ENCODE results near the gene MSLN.

Gene MSLN

DNA sequence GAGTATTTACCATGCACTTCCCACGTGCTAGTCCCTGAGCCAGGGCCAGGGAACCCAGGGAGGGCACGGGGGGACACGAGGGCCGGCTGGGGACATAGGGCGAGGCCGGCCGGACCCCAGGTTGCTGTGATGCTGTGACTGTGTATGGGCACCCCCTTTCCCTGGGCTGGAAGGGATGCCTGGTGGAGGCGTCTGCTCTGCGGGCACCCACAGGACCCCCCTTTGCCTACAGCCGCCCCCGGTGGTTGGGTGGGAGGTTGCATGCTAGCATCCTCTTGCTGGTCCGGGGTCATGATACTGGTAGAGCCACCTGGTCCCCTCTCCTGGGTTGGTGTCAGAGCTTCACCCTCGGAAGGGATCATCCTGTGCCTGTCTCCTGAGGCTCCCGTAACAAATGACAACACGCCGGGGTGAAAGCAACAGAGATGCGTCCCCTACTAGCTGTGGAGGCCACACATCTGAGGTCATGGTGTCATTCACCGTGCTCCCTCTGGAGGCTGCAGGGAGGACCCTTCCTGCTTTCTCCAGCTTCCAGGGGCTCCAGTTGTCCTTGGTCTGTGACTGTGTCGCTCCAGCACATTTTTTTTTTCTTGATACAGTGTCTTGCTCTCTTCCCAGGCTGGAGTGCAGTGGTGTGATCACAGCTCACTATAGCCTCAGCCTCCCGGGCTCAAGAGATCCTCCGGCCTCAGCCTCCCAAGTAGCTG, 16.6 kb upstream of the MSLN start:
- H3K27ac ChIP-seq: no peak overlapping the region
- peaks cover 4 to 16% (median 16%) of the 10 kb centered on the region in 4 donors for H3K4me1 ChIP-seq
- peaks cover 0 to 5% (median 0%) of the 10 kb centered on the region in 3 donors for H3K36me3 ChIP-seq
- H3K4me3 ChIP-seq: no peak overlapping the region
- no peak for DNase-seq
- peaks cover 0 to 22% of the 10 kb centered on the region in 2 donors for H3K27me3 ChIP-seq
- TF ChIP-seq, protein P1, sequence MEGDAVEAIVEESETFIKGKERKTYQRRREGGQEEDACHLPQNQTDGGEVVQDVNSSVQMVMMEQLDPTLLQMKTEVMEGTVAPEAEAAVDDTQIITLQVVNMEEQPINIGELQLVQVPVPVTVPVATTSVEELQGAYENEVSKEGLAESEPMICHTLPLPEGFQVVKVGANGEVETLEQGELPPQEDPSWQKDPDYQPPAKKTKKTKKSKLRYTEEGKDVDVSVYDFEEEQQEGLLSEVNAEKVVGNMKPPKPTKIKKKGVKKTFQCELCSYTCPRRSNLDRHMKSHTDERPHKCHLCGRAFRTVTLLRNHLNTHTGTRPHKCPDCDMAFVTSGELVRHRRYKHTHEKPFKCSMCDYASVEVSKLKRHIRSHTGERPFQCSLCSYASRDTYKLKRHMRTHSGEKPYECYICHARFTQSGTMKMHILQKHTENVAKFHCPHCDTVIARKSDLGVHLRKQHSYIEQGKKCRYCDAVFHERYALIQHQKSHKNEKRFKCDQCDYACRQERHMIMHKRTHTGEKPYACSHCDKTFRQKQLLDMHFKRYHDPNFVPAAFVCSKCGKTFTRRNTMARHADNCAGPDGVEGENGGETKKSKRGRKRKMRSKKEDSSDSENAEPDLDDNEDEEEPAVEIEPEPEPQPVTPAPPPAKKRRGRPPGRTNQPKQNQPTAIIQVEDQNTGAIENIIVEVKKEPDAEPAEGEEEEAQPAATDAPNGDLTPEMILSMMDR (IDR thresholded peaks at IDR 0.05): no peak
- H3K9me3 ChIP-seq: no peaks in the 10 kb centered on the region
- intact Hi-C loops (cut with DNase I; ENCODE audit: low total_unique reads): no loop called here

DNA sequence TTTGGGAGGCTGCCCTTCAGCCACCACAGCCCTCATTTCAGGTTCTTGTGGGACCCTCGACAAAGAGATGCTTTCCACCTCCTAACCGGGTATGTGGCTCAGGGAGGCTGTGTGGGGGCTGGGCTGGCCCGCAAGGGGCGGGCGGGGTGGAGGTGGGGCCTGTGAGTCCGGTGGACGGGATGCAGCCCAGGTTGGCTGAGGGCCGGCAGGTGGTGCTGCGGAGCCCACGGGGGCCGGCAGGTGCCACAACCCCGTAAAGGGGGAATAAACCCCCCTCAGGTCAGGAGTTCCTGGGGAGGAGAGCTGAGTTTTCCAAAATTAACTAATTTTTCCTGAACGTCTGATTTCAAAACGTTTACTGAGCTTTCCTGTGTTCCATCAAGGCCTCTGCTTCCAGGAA, 14.8 kb upstream of the MSLN start:
- TF ChIP-seq, protein P1 (IDR thresholded peaks at IDR 0.05): no peak
- no peaks in the 10 kb centered on the region for H3K9me3 ChIP-seq
- H3K4me1 ChIP-seq: peaks cover 0 to 6% (median 5%) of the 10 kb centered on the region in 4 donors
- H3K27me3 ChIP-seq: peaks cover 0 to 22% of the 10 kb centered on the region in 2 donors
- no peaks in the 10 kb centered on the region for H3K36me3 ChIP-seq
- no peak overlapping the region for H3K27ac ChIP-seq
- intact Hi-C loops (cut with DNase I; ENCODE audit: low total_unique reads): no loop called here
- no peak overlapping the region for H3K4me3 ChIP-seq
- no peak for DNase-seq

DNA sequence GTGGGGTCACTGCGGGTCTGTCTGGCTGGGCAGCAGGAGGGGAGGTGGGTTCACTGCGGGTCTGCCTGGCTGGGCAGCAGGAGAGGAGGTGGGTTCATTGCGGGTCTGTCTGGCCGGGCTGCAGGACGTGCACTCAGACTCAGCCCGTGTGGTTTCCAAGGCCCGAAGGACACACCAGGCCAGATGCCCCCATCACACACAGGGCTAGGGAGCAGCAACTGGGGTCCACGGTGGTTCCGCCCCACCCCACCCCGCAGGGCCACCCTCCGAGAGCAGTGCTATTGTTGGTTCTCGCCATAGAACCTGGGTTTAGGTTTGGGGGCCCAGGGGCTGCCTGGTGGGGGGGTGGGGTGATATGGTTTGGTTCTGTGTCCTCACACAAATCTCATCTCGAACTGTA, 13.9 kb upstream of the MSLN start:
- H3K4me1 ChIP-seq: peaks cover 0 to 5% (median 0%) of the 10 kb centered on the region in 4 donors
- H3K4me3 ChIP-seq: no peak overlapping the region
- H3K9me3 ChIP-seq: no peaks in the 10 kb centered on the region
- H3K27ac ChIP-seq: no peak overlapping the region
- intact Hi-C loops (cut with DNase I; ENCODE audit: low total_unique reads): no loop called here
- TF ChIP-seq, protein P1 (IDR thresholded peaks at IDR 0.05): no peak
- no peak for DNase-seq
- peaks cover 0 to 22% of the 10 kb centered on the region in 2 donors for H3K27me3 ChIP-seq
- no peaks in the 10 kb centered on the region for H3K36me3 ChIP-seq

DNA sequence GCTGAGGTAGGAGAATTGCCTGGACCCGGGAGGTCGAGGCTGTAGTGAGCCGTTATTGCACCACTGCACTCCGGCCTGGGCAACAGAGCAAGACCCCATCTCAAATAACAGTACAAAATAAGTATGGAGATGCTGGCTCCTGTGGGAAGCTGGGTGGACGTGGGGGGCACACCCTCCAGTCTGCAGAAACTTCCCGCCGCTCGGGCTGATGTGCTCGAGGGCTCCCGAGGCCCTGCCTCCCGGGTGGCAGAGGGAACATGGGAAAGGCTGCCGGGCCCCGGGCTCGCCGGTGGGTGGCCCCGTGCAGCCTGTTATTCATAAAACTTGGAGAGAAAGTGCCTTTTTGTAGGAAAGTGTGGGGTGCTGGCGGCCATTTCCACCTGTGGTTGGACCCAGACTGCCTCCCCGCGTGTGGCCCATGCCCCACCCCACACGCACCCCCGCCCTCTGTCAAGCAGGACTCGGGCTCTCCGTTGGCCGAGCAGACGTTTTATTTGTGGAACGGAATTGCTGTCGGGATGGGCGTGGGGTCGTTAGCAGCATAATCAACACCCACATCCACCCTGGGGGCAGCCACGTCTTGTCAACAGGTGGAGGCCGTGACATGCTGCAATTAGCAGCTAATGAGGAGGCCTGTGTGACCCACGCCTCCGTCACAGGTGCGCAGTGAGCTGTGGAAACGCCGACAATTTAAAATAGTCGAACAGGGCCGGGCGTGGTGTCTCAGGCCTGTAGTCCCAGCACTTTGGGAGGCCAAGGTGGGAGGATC, 12.4 kb upstream of the MSLN start:
- Histone ChIP-seq H3K4me1 (peaks cover 0 to 5% (median 0%) of the 10 kb centered on the region in 4 donors), H3K9me3 (no peaks in the 10 kb centered on the region), H3K27ac (no peak overlapping the region), H3K27me3 (peaks cover 0 to 10% of the 10 kb centered on the region in 2 donors), H3K36me3 (no peaks in the 10 kb centered on the region), H3K4me3 (no peak overlapping the region)
- DNase-seq: no peak
- TF ChIP-seq, protein P1 (IDR thresholded peaks at IDR 0.05): no peak
- intact Hi-C loops (cut with DNase I; ENCODE audit: low total_unique reads): no loop called here

DNA sequence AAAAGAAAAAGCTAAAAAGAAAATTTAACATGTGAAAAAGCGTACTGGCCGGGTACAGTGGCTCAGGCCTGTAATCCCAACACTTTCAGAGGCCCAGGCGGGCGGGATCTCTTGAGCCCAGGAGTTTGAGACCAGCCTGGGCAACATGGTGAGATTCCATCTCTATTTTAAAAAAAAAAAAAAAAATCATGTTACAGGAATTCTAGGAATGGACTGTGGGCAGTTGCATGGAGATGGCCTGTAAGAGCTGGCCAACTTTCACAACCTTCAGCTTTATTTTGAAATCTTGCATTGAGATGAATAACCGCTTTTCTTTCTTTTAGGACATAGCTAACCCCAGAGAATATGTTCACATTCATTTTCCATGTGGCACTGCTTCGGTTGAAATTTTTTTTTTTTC, 11.5 kb upstream of the MSLN start:
- TF ChIP-seq, protein P1 (IDR thresholded peaks at IDR 0.05): no peak
- Histone ChIP-seq H3K27ac (no peak overlapping the region), H3K27me3 (peaks cover 0 to 10% of the 10 kb centered on the region in 2 donors), H3K36me3 (no peaks in the 10 kb centered on the region), H3K4me3 (no peak overlapping the region), H3K4me1 (peaks cover 0 to 5% (median 0%) of the 10 kb centered on the region in 4 donors), H3K9me3 (no peaks in the 10 kb centered on the region)
- intact Hi-C loops (cut with DNase I; ENCODE audit: low total_unique reads): no loop called here
- DNase-seq: no peak

Measured in tibial artery (tissue), 4 donors.